ENCODE data around the gene LRP6.
A peak's percentile ranks its signal among the peaks of the same experiment; 100 is the strongest.
"Not testable (repeated sequence)": the region's sequence is repeated elsewhere in the genome, so short reads cannot be mapped to it uniquely, and the experiment has no call there.

Gene LRP6

GRCh38 chr12:12266873-12267741, at the start of gene LRP6:
Gene LRP6, minus strand, starts transcription at chr12:12267044. Its CDS starts 309 bp downstream, at chr12:12266735.
- Mint-ChIP-seq H3K9me3 (no peaks in the 10 kb centered on the region), H3K27ac (no peak within 1 kb of the TSS), H3K36me3 (ENCODE audit: low read depth) (peaks cover 5% of the 10 kb centered on the region), H3K4me1 (ENCODE audit: low read depth) (peaks cover 13% of the 10 kb centered on the region), H3K27me3 (ENCODE audit: low read depth) (peaks cover 58% of the 10 kb centered on the region), H3K4me3 (peak within 1 kb of the TSS; percentile 76)

- Mint-ChIP-seq H3K9me3 (no peaks in the 10 kb centered on the region), H3K36me3 (ENCODE audit: low read depth) (no peaks in the 10 kb centered on the region), H3K27ac (no peak overlapping the region), H3K4me1 (ENCODE audit: low read depth) (no peaks in the 10 kb centered on the region), H3K27me3 (ENCODE audit: low read depth) (peaks cover 3% of the 10 kb centered on the region), H3K4me3 (no peak overlapping the region)
Measured at GRCh38 chr12:12315838-12316237, 49.0 kb upstream of the LRP6 start.

- not testable (repeated sequence) for H3K27ac Mint-ChIP-seq; H3K9me3 Mint-ChIP-seq; H3K27me3 Mint-ChIP-seq (ENCODE audit: low read depth); H3K4me3 Mint-ChIP-seq; H3K4me1 Mint-ChIP-seq (ENCODE audit: low read depth); H3K36me3 Mint-ChIP-seq (ENCODE audit: low read depth)
Measured at GRCh38 chr12:12310695-12311094, 43.9 kb upstream of the LRP6 start.

DNA sequence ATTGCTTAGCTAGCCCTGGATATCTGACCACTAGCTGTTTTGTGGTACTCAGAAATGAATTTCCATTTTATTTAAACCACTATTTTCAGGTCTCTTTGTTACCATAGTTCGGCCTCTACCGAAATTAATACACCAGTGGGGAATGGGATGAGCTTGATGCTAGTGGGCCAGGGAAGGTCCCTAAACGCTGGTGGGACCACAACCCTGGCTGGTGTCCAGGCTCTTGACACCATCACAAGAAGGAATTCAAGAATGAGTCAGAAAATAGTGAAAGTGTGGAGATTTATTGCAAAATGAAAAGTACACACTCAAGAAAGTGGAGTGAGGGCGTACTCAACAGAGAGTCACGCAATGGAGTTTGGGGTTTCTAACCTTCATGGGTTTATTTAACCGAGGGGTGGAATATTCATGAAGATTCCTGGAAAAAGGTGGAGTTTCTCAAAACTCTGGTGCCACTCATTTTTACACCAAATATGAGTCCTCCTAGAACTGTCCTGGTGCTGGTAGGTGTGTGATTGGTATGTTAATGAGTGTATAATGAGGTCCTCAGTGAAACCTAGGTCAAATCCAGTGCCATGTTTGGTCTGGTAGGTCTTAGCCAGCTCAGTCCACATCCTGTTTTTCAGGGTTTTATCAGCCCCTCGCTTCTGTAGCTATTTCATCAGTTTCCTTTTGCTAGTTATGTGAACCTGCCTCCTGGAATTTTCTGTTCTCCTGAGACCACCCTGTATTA, 38.9 kb upstream of the LRP6 start:
- peaks cover 14% of the 10 kb centered on the region for H3K27me3 Mint-ChIP-seq (ENCODE audit: low read depth)
- no peaks in the 10 kb centered on the region for H3K9me3 Mint-ChIP-seq
- no peak overlapping the region for H3K27ac Mint-ChIP-seq

DNA sequence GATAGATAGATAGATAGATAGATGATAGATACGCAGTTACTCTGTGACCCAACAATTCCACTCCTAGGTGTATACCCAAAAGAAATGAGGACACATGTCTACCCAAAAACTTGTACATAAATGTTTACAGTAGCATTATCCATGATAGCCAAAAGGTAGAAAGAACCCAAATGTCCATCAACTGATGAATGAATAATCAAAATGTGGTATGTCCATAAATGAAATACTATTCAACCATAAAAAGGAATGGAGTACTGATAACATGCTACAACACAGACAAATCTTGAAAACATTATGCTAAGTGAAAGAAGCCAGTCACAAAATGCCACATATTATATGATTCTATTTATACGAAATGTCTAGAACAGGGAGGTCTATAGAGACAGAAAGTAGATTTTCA, 36.1 kb upstream of the LRP6 start:
- Mint-ChIP-seq H3K36me3 (ENCODE audit: low read depth) (no peaks in the 10 kb centered on the region), H3K9me3 (no peaks in the 10 kb centered on the region), H3K4me3 (no peak overlapping the region), H3K27me3 (ENCODE audit: low read depth) (peaks cover 14% of the 10 kb centered on the region), H3K4me1 (ENCODE audit: low read depth) (no peaks in the 10 kb centered on the region), H3K27ac (no peak overlapping the region)

More for the DNA sequence above, 38.9 kb upstream of the LRP6 start:
- no peak overlapping the region for H3K4me3 Mint-ChIP-seq
- no peaks in the 10 kb centered on the region for H3K4me1 Mint-ChIP-seq (ENCODE audit: low read depth)
- H3K36me3 Mint-ChIP-seq (ENCODE audit: low read depth): no peaks in the 10 kb centered on the region

DNA sequence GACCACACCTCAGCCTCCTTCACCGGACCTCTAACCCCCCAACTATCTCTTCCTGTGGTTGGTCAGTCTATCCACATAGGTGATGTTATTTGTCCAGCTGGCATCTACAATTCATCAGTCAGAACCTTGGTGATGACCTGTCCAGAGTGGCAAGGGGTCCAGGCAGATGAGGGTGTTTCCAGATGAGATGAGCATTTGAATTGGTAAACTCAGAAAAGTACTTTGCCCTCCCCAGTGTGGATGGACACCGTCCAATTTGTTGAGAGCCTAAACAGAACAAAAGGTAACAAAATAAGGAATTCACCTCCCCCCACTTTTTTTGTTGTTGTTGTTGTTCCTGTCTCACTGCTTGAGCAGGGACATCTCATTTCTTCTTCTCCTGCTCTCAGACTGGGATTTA, 34.3 kb upstream of the LRP6 start:
- Mint-ChIP-seq H3K36me3 (ENCODE audit: low read depth) (no peaks in the 10 kb centered on the region), H3K4me1 (ENCODE audit: low read depth) (no peaks in the 10 kb centered on the region), H3K27me3 (ENCODE audit: low read depth) (peaks cover 11% of the 10 kb centered on the region), H3K4me3 (no peak overlapping the region), H3K9me3 (no peaks in the 10 kb centered on the region), H3K27ac (no peak overlapping the region)

GRCh38 chr12:12297201-12297830, 30.5 kb upstream of the LRP6 start:
- Mint-ChIP-seq H3K36me3 (ENCODE audit: low read depth) (no peaks in the 10 kb centered on the region), H3K4me1 (ENCODE audit: low read depth) (no peaks in the 10 kb centered on the region), H3K9me3 (no peaks in the 10 kb centered on the region), H3K4me3 (no peak overlapping the region), H3K27ac (no peak overlapping the region), H3K27me3 (ENCODE audit: low read depth) (peaks cover 6% of the 10 kb centered on the region)

- Mint-ChIP-seq H3K36me3 (ENCODE audit: low read depth) (no peaks in the 10 kb centered on the region), H3K27ac (no peak overlapping the region), H3K27me3 (ENCODE audit: low read depth) (peaks cover 3% of the 10 kb centered on the region), H3K4me1 (ENCODE audit: low read depth) (no peaks in the 10 kb centered on the region), H3K9me3 (no peaks in the 10 kb centered on the region), H3K4me3 (no peak overlapping the region)
Measured at GRCh38 chr12:12294215-12295005, 27.6 kb upstream of the LRP6 start.

DNA sequence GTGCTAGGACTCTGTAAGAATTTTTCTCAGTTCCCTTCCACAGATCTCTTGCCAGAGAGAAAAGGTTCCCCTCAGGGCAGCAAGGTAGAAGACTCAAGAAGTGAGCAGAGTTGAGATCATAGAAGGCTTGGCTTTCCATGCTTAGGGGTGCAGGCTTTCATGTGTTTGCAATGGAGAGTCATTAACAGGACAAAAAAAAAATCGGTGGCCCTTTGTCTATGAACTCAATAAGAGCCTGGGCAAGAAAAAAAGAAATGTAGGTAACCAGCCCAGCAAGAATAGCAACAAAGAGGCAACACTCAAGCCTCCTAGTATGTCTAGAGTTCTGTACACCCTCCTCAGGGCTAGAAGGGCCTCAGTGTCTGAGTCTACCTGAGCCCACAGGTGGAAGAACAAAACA, 23.4 kb upstream of the LRP6 start:
- H3K36me3 Mint-ChIP-seq (ENCODE audit: low read depth): no peaks in the 10 kb centered on the region
- H3K9me3 Mint-ChIP-seq: no peaks in the 10 kb centered on the region
- H3K27me3 Mint-ChIP-seq (ENCODE audit: low read depth): peaks cover 2% of the 10 kb centered on the region
- H3K27ac Mint-ChIP-seq: no peak overlapping the region
- no peaks in the 10 kb centered on the region for H3K4me1 Mint-ChIP-seq (ENCODE audit: low read depth)
- no peak overlapping the region for H3K4me3 Mint-ChIP-seq

GRCh38 chr12:12286441-12286840, 19.6 kb upstream of the LRP6 start:
- no peaks in the 10 kb centered on the region for H3K9me3 Mint-ChIP-seq
- H3K27ac Mint-ChIP-seq: no peak overlapping the region
- no peaks in the 10 kb centered on the region for H3K36me3 Mint-ChIP-seq (ENCODE audit: low read depth)
- H3K4me3 Mint-ChIP-seq: no peak overlapping the region
- H3K27me3 Mint-ChIP-seq (ENCODE audit: low read depth): peaks cover 14% of the 10 kb centered on the region
- H3K4me1 Mint-ChIP-seq (ENCODE audit: low read depth): no peaks in the 10 kb centered on the region

- no peaks in the 10 kb centered on the region for H3K9me3 Mint-ChIP-seq
- no peak overlapping the region for H3K4me3 Mint-ChIP-seq
- no peak overlapping the region for H3K27ac Mint-ChIP-seq
- peaks cover 21% of the 10 kb centered on the region for H3K27me3 Mint-ChIP-seq (ENCODE audit: low read depth)
- no peaks in the 10 kb centered on the region for H3K4me1 Mint-ChIP-seq (ENCODE audit: low read depth)
- H3K36me3 Mint-ChIP-seq (ENCODE audit: low read depth): no peaks in the 10 kb centered on the region
Measured at GRCh38 chr12:12282761-12283425, 16.0 kb upstream of the LRP6 start.

GRCh38 chr12:12282202-12282601, 15.4 kb upstream of the LRP6 start:
- Mint-ChIP-seq H3K9me3 (no peaks in the 10 kb centered on the region), H3K27ac (no peak overlapping the region), H3K4me3 (no peak overlapping the region), H3K36me3 (ENCODE audit: low read depth) (no peaks in the 10 kb centered on the region), H3K4me1 (ENCODE audit: low read depth) (no peaks in the 10 kb centered on the region), H3K27me3 (ENCODE audit: low read depth) (peaks cover 21% of the 10 kb centered on the region)

- Mint-ChIP-seq H3K9me3 (no peaks in the 10 kb centered on the region), H3K27ac (no peak overlapping the region), H3K27me3 (ENCODE audit: low read depth) (peaks cover 22% of the 10 kb centered on the region), H3K4me1 (ENCODE audit: low read depth) (no peaks in the 10 kb centered on the region), H3K36me3 (ENCODE audit: low read depth) (no peaks in the 10 kb centered on the region), H3K4me3 (no peak overlapping the region)
Measured at GRCh38 chr12:12281134-12281533, 14.3 kb upstream of the LRP6 start.

DNA sequence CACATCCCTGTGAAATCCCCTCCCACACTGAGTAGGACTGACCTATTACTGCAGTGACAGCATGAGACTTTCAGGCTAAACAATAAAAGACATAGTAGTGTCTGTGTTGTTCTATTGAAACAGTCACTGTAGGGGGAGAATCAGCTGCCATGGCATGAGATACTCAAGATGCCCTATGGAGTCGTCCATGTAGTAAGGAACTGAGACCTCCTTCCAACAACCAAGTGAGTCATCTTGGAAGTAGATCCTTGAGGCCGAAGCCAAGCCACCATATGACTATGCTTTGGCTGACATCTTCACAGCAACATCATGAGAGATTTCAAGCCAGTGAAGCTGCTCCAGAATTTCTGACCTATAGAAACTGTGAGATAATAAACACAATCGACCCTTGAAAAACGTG, 12.1 kb upstream of the LRP6 start:
- H3K9me3 Mint-ChIP-seq: no peaks in the 10 kb centered on the region

More for the DNA sequence above, 12.1 kb upstream of the LRP6 start:
- peaks cover 22% of the 10 kb centered on the region for H3K27me3 Mint-ChIP-seq (ENCODE audit: low read depth)
- H3K4me3 Mint-ChIP-seq: no peak overlapping the region
- no peaks in the 10 kb centered on the region for H3K36me3 Mint-ChIP-seq (ENCODE audit: low read depth)
- no peaks in the 10 kb centered on the region for H3K4me1 Mint-ChIP-seq (ENCODE audit: low read depth)
- no peak overlapping the region for H3K27ac Mint-ChIP-seq

Data from T-helper 1 cell treated with Interleukin-12 subunit alpha and Interleukin-12 subunit beta and Interleukin-4 antibody, amounts not matched to agents 30 μg/mL and 1 μg/mL, for 36 hours (primary cell).